Left lung (tissue), 10 donors: Measurements from ENCODE around the gene MMP25. TPM values are rescaled to one million over a fixed set of nuclear protein-coding genes. Genes with fewer than 3 reads are reported as not detected.
A peak's percentile ranks its signal among the peaks of the same experiment; 100 is the strongest.

Experiments
- ATAC-seq: fragments of 200-7000 bp; cut with Tn5 transposase; one replicate; pipeline ENCODE4 v1.9.1; 2020; ENCODE audit warnings: moderate library complexity
- DNase-seq, 4 donors: peaks; one replicate each; pipeline ENCODE4 v3.0.0-alpha.2; 2013 to 2020
- H3K27ac ChIP-seq, 2 donors: fragments of 200-600 bp; sonication (generic) in 1 of 2; one replicate each; pipeline versions ENCODE4 v1.5.0 to v1.8.0; 2020 to 2021
- H3K27me3 ChIP-seq, 2 donors: fragments of 200-600 bp; sonication (generic) in 1 of 2; one replicate each; pipeline versions ENCODE4 v1.5.0 to v1.8.0; 2020 to 2021
- H3K36me3 ChIP-seq, 2 donors: fragments of 200-600 bp; sonication (generic) in 1 of 2; one replicate each; pipeline versions ENCODE4 v1.5.0 to v1.8.0; 2020 to 2021
- H3K4me1 ChIP-seq, 2 donors: fragments of 200-600 bp; one replicate each; pipeline ENCODE4 v1.8.0; 2021
- H3K4me3 ChIP-seq, 2 donors: fragments of 200-600 bp; sonication (generic) in 1 of 2; one replicate each; pipeline versions ENCODE4 v1.5.0 to v1.8.0; 2020 to 2021; ENCODE audit warnings: mild to moderate bottlenecking in 1 of 2
- H3K9me3 ChIP-seq, 2 donors: fragments of 200-600 bp; sonication (generic) in 1 of 2; one replicate each; pipeline versions ENCODE4 v1.5.0 to v1.8.0; 2020 to 2021
- CTCF ChIP-seq, 2 donors: fragments of 200-600 bp; sonication (generic) in 1 of 2; IDR thresholded peaks; one replicate each; pipeline versions ENCODE4 v1.5.0 to v1.8.0; 2021; ENCODE audit warnings: antibody characterized with exemption in 2 of 2
- intact Hi-C, 2 donors: fragments of 100-400 bp; cut with DNase I; formaldehyde crosslinking; loops; one replicate each; pipeline versions ENCODE4 v1.11.2 to v1.14.2; 2022
- polyA plus RNA-seq, 6 donors: library from polyadenylated mRNA; unstranded; fragments of 120-200 nt; gene quantifications; one replicate each; pipeline ENCODE4 v1.2.1, GENCODE V29; 2013; ENCODE audit not compliant: insufficient read length in 6 of 6
- total RNA-seq, 2 donors: library from RNA; stranded (reverse); fragmentation: NEBNext Ultra II Directional; extraction: Animal tissue kit (Norgen Biotek cat#: 25700); gene quantifications; one replicate each; pipeline ENCODE4 v1.2.1, GENCODE V29; 2021
- donor health status: DM: no; HTN: yes; CAD: no.
- donor health status: DM: no; HTN: no; CAD: no.

Gene MMP25
- total and polyA plus RNA-seq, 8 donors, result 1.8 to 91.9 (median 2.4) TPM

GRCh38 chr16:3012828-3013420, 33.4 kb upstream of the MMP25 start, which contains the start of gene CLDN9:
TSS of gene CLDN9 (plus strand) at chr16:3012923. CDS start at chr16:3013363, 440 bp downstream.
- peak; percentile 75 for ATAC-seq
- no peak for TF ChIP-seq CTCF (IDR thresholded peaks at IDR 0.05)
- Histone ChIP-seq H3K36me3 (no peaks in the 10 kb centered on the region), H3K27me3 (peaks cover 9 to 86% of the 10 kb centered on the region in 2 donors), H3K9me3 (no peaks in the 10 kb centered on the region), H3K27ac (no peak within 1 kb of the TSS), H3K4me1 (peaks cover 7 to 34% of the 10 kb centered on the region in 2 donors), H3K4me3 (no peak within 1 kb of the TSS)
- intact Hi-C loops, result no loop called here
- DNase-seq, result peak in 1 of 4 donors; percentile 78

GRCh38 chr16:3013491-3013951, 32.8 kb upstream of the MMP25 start:
- H3K27ac ChIP-seq, result no peak overlapping the region
- H3K36me3 ChIP-seq, result no peaks in the 10 kb centered on the region
- ATAC-seq (no peak), DNase-seq (no peak)
- TF ChIP-seq CTCF (IDR thresholded peaks at IDR 0.05), result no peak
- H3K27me3 ChIP-seq, result peaks cover 15 to 86% of the 10 kb centered on the region in 2 donors
- H3K4me1 ChIP-seq, result peaks cover 7 to 34% of the 10 kb centered on the region in 2 donors
- no peak overlapping the region for H3K4me3 ChIP-seq
- intact Hi-C loops, result no loop called here
- H3K9me3 ChIP-seq, result no peaks in the 10 kb centered on the region

- no peak overlapping the region for H3K27ac ChIP-seq
- DNase-seq, result no peak
- TF ChIP-seq CTCF (IDR thresholded peaks at IDR 0.05), result no peak
- intact Hi-C loops, result no loop called here
- H3K36me3 ChIP-seq, result no peaks in the 10 kb centered on the region
- ATAC-seq, result no peak
- peaks cover 17 to 86% of the 10 kb centered on the region in 2 donors for H3K27me3 ChIP-seq
- no peaks in the 10 kb centered on the region for H3K9me3 ChIP-seq
- H3K4me1 ChIP-seq, result peaks cover 3 to 29% of the 10 kb centered on the region in 2 donors
- no peak overlapping the region for H3K4me3 ChIP-seq
Observed at GRCh38 chr16:3013998-3014690, 32.2 kb upstream of the MMP25 start.

GRCh38 chr16:3014971-3015370, 31.4 kb upstream of the MMP25 start:
- Histone ChIP-seq H3K4me1 (peaks cover 6 to 28% of the 10 kb centered on the region in 2 donors), H3K36me3 (no peaks in the 10 kb centered on the region), H3K27ac (no peak overlapping the region), H3K27me3 (peaks cover 17 to 77% of the 10 kb centered on the region in 2 donors), H3K9me3 (no peaks in the 10 kb centered on the region), H3K4me3 (no peak overlapping the region)
- intact Hi-C loops, result no loop called here
- ATAC-seq (no peak), DNase-seq (no peak)
- no peak for TF ChIP-seq CTCF (IDR thresholded peaks at IDR 0.05)

- DNase-seq (no peak), ATAC-seq (no peak)
- Histone ChIP-seq H3K4me3 (no peak overlapping the region), H3K36me3 (no peaks in the 10 kb centered on the region), H3K9me3 (no peaks in the 10 kb centered on the region), H3K27ac (no peak overlapping the region), H3K4me1 (peaks cover 6 to 26% of the 10 kb centered on the region in 2 donors), H3K27me3 (peaks cover 17 to 70% of the 10 kb centered on the region in 2 donors)
- intact Hi-C loops, result no loop called here
- no peak for TF ChIP-seq CTCF (IDR thresholded peaks at IDR 0.05)
Observed at GRCh38 chr16:3015865-3016521, 30.4 kb upstream of the MMP25 start.
